ENCODE data around the gene REEP3.

Gene REEP3

DNA sequence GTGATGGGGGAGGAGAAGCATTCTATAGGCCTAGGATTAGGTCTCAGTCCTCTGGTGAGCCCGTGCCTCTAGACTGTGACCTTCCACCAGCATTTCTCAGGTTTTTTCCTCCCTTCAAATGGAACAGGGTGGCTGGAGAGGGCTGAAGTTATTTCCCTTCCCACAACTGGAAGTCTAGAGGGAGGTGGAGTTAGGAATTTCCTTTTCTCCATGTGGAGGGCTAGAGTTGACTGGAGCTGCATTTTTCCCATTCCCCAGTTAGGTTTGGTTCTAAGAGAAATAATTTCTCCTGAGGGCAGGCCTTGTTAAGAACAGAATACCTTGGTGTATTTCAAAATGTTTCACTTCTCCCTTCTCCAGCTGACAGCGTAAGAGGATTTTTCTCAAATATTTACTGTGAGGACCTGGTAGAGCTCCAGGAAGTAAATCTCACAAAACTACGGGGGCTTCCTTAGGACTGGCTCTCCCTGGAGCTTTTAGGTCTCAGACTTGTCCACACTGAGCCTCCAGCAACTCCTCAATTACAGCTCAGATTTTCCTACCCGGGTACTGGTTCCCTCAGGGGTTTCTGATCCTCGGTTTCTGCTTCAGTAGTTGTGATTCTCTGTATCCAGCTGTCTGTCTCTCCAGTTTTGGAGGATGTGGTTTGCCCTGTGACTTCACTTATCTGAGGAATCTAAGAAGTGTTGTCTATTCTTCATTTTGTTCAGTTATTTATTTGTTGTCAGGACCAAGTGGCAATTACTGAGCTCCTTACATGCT, 6.0 kb upstream of the REEP3 start:
- DNase-seq: peak; percentile 95

DNA sequence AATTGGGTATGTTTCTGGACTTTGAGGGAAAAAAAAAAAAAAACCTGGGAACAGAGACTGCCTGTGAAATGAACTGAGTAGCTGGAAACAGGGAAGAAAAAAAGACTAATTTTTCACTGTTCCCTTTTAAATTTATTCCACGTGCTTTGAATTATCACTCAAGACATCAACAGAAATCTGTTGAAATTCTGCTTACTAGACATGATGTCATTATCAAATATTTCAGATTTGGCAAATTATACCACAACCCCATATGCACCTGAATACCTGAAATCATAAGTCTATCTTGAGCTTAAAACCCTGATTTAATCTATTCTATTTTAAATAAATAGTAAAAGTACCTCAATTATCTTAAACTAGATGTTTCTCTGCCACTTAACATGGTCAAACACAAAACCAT, 5.0 kb upstream of the REEP3 start:
- DNase-seq: no peak

DNA sequence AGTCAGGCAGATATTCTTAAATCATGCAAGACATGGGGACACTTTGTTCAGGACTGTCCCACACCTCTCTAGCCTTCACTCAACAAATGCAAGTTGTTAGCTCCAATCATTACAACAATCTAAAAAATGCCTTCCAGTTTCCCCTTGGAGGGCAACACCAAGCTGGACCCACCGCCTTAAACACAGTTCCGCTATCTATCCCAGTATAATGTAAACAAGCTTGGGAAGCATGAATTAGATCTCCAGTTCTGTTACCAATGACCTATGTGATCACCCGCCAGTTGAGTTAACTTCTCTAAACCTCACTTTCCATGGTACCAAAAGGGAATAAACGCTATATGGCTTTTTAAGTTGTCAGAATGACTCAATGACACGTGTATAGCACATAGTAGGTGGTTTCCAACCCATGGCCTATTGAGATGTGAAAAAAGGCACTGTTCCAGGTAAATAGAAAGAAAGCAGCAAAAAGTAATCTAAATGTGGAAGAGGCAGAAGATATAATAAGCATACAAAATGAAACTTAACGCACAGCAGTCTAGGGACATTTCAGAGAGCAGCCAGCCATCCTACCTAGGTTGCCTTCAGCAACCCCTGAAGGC, 2.4 kb upstream of the REEP3 start:
- no peak for DNase-seq

DNA sequence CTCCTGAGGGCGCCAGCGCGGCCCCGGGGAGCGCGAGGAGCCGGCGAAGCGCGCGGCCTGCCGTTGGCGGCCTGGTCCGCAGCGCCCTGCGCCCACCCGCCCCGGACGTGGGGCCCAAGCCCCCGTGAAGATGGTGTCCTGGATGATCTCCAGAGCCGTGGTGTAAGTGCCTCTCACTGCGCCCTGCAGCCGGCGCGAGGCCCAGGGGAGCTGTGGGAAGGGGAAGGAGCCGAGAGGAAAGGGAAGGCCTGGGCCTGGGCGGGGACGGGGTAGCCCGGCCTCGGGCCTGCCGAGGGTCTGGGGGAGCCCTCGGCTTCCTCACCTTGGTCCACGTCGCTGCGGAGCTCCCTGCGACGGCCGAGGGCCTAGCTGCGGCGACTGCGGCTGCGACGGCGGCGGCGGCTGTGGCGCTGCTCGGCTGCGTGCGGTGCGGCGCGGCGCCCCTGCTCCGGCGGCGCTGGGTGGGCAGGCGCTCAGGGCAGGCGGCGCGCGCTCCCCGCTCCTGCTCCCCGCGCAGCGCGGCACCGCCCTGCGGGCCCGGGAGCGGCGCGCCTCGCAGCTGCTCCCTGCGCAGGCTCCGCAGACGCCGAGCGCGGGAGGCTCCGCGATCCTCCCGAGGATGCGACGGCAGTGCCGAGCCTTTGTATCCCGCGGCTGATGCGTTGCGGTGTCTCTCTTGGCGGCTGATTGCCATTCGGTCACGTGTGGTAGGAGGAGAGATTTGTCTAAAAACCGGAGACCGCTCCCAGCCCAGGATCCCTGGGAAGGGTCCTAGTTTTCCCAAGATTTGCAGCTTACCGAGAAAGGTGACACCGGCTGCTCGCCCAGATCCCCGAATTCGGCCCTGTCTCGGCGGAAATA, 445 bp downstream of the REEP3 start:
- DNase-seq: peak; percentile 86

DNA sequence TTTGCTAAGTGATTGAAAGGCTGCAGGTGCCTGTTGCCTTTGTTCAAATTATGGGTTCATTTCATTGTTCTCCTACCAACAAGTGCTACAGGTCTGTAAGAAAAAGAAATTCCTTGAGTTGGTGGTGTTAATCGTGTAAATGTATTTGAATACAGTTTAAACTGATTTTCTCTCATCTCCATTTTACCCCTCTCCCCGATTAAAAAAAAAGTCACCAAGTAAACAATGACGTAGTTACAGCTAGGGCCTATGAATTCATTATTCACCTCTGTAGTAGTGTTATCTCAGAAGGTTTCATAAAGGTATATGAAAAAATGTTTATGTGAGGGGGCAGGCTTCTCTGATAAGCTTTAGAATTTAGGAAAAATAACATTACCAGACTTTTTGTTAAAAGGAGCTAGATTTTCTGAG, 1.1 kb downstream of the REEP3 start:
- DNase-seq: no peak

DNA sequence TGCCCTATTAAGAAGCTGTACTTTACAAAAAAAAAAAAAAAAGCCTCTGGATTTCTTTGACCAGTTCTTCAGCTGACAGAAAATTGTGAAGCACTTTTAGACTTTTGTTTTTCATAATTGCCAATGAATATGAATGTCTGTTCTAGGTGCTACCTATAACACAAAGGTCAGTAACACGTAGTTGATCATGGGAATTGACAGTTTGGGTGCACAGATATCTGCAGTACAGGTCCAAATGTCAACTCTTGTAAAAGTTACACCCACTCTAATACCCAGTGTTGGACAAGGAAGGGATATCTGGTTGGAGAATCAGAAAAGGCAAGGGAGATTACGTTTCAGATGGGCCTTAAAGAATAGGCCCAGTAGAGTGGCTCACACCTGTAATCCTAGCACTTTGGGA, 1.8 kb downstream of the REEP3 start:
- no peak for DNase-seq

DNA sequence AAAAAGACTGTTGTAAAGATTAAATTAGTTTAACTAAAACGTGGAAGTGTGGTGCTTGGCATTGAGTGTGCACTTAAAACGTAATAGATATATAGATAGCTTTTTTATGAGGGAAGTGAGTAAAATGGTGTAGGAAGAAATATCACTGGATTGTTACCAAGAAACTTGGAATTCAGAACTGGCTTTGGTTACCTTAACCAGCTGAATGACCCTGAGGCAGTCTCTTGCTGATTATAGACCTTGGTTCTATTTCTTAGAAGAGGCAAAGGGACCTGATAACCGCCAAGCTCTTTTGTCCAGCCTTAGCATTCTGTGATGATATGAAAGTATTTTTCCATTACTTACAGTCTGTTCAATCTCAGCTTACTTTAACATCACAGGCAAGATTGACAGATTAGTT, 3.8 kb downstream of the REEP3 start:
- DNase-seq: no peak

DNA sequence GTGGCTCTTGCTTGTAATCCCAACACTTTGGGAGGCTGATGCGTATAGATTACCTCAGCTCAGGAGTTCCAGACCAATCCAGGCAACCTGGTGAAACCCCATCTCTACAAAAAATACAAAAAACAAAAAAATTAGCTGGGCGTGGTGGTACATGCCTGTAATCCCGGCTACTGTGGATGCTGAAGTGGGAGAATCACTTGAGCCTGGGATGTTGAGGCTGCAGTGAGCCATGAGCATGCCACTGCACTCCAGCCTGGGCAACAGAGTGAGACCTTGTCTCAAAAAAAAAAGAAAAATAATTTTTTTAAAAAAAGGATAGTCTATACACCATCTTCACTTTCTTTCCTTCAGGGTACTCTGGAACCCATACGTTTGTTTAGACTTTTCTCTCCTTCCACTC, 6.2 kb downstream of the REEP3 start:
- DNase-seq: no peak

DNA sequence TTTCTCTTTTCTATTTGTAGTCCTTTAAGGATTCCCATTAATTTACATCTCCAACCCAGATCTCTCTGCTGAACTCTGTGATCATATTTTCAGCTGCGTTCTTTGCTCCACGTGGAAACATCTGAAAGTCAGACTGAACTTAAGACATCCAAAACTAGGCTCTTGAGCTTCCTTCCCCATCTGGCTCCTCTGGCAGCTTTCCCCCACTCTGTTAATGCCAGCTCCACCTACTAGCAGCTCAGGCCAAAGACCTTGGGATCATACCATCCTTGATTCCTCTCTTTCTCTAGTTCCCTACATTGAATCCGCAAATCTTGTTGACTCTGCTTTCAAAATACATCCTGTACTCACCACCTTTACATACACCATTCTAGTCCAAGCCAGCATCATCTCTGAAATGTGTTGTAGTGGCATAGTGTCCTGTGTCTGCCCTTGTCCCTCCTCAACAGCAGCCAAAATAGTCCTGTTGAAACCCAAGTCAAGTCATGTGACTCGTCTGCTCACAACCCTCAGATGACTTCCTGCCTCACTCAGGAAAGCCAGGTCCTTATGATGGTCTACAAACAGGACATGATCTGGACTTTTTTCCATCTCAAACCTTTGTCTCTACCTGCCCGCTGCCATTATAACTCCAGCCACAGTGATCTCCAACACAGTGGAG, 7.0 kb downstream of the REEP3 start:
- DNase-seq: no peak

DNA sequence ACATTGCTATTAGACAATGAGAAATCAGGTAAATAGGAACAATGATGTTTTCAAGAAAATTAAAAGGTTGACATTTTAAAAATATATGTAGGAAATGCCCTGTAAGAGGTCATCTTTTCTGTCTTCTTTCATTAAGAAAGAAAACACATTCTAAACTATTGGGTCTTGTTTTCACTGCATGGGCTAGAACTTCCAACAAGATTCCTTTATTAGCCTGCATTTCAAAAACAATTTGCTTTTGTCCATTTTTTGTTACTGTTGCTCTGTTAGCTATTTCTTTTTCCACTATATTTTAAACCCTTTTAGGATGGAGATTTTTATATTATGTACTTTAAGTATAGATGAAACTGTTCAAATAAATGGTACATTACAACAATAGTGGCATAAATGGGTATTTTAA, 9.2 kb downstream of the REEP3 start:
- DNase-seq: no peak

DNA sequence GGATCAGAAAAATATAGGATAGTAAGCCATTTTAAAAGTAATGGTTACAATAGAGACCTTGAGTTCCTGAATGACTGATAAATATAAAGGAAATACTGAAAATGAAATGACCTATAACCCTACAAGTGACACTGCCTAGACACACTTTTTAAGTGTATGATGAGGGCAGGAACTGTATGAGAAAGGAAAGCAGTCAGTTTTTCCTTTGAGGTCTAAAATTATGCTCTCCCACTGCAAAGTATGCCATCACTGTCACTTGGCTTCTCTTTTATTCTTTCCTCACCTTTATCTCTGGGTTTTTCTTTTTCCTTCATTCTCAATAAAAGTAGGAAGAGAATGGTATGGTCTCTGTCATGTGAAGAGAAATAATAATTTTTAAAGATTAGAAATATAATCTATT, 13.5 kb downstream of the REEP3 start:
- no peak for DNase-seq

DNA sequence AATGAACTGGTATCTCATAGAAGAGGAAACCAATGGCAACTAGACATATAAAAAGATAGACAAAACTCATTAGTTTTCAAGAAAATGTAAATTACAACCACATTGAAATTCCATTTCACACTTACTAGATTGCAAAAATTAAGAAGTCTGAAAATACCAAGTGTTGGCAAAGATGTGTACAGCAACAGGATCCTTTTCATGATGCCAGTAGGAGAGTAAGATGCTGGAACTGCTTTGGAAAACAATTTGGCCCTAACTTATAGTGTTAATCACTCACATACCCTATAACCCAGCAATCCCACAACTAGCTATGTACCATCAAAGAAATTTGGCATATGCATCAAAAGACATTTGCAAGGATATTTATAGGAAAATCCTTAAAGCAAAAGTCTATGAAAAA, 15.5 kb downstream of the REEP3 start:
- DNase-seq: no peak

DNA sequence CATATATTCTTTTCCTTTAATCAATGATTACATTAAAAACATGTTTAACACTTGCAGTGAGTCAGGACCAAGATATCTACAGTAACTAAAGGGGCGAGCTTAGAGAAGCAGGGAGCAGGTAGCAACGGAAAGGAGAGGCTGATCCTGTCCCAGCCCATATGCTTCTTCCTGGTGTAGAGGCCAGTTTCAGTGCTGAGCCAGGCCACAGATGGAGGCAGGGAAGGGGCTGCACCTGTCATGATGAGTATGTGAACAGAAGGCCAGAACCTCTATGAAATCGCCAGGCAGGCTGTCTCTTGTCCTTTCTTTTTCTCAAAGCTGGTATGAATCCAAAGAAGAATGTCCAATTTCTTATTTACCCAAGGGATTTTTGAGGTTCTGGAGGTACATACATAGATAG, 16.3 kb downstream of the REEP3 start:
- DNase-seq: no peak

DNA sequence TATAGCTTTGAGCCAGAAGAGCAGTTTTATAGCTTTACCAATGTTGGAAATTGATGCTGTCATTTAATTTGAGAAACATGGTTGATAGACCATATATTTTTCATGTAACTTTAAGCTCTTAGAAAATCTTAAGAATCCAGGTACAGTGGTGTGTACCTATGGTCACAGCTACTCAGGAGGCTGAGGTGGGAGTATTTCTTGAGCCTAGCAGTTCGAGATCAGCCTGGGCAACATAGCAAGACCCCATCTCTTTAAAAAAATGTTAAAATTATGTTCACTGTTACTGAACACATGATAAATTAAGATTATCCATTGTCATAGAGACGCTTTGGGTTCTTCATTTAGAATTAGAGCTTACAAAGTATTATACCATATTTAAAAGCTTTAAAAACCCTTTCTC, 18.2 kb downstream of the REEP3 start:
- DNase-seq: no peak

DNA sequence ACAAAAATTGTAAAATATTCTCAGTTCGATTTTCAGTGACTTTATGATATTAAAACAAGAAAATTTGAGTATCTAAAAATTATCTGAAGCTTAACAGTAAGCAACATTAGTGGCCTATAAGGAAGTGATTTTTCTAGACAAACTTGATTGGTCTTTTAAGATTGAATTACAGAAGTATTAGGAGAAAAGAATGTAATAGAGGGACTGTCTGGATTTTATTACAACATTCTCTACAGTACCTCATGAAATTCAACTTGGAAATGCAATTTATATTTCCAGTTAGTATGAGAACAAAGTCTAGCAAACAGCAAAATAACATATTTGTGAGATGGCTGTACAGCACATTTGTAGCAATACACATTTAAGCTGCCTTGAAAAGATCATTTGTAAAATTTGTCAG, 18.8 kb downstream of the REEP3 start:
- DNase-seq: no peak

DNA sequence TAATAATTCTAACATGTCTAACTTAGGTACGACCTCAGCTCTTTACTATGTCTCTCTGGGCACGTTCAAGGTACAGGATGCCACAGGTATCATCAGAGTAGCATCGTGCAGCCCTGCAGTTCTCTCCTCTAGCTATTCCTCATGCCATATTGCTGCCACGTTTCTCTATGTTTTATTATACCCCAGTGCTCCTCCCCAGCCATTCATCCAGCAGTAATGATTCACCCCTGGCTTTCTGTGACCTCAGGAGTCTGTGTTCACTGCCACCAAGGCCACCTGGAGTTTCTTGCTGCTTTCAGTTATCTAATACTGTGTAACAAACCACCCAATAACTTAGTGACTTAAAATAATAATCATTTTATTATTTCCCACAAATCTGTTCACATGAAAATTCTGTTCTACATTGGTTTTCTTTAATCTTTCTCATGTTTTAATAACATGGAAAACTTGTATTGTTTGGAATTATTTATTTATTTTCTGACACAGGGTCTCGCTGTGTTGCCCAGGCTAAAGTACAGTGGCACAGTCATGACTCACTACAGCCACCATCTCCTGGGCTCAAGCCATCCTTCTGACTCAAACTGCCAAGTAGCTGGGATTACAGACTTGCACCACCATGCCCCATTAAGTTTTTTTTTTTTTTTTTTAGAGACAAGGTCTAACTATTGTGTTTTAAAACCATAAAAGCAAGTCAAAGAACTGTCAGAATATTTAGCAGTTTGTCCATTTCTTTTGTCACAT, 21.8 kb downstream of the REEP3 start:
- no peak for DNase-seq

DNA sequence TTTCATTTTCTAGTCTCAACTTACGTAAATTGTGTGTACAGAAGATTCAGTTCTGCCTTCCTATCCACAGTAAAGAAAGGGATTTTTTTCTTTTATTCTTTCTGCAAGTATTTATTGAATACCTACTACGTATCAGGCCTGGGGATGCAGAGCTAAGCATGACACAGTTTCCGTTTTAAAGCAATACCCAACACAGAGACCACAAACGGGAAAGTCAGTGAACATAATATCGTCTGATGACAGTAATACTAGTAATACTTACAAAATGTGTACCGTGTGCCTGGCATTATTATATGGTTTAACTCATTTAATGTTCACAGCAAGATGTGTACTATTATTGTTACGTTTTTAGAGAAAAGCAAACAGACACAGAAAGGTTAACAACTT, 22.4 kb downstream of the REEP3 start:
- no peak for DNase-seq

DNA sequence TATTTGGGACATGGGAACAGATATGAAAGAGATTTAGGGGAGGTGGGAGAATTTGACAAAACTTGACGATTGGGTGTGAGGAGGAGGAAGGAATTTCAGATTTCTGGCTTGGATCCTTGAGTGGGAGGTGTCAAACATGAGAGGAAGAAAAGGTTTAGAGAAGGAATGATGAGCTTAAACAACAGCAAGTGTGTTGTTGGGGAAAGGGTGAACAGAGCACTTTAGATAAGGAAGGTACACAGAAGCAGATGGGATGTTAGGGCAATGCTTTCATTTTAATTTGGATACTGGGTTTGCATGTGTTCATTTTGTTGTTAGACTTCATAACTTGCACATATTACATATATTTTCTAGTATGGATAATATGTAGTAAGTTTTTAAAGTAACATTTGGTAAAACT, 23.2 kb downstream of the REEP3 start:
- no peak for DNase-seq

DNA sequence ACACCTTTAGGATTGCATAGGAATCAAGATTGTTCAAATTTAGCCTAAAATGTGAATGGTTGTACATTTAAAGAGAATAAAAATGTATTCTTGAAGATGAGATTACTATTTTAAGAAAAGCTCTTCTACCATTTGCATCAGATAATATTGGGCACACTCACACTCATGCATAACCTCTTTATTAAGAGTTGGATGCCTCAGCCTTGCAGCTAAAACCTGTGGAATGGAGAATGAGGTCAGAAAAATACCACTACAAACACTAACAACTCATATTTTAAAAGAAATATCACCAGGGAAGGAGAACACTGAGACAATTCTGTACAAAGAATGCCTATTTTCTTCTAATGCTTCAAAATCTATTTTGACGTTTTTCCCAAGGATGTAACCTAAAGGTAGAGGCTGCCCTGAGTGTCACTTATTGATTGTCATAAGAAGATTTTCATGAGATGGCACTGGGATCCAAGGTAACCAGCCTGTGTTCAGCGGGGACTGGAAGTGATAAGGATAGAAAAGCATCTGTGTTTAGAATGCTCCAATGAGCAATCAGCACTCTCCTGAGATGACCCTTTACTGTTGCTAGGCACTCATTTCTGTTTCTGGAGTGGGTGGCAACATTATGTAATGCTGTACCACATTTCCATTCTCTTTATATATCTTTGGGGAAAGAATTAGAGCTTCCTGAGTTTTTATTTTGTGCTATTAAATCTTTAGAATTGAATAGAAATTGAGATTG, 26.6 kb downstream of the REEP3 start:
- no peak for DNase-seq

DNA sequence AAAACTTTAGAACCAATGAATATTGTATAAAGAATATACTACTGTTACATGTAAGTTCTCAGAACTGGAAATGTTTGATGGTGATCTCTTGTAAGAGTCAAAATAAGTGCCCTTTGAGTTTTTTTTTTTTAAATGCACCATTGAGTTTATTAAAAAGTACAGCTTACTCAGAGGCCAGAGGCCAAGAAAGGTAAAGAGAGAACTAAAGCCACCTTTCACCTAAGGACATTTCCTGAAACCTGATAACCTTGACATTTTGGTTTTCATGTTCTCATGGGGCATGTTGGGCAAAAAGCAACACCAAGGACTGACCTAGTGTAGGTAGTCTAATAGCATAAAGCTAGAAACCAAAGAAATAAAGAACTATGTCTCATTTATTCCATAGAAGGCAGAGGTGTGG, 27.7 kb downstream of the REEP3 start:
- DNase-seq: no peak

DNA sequence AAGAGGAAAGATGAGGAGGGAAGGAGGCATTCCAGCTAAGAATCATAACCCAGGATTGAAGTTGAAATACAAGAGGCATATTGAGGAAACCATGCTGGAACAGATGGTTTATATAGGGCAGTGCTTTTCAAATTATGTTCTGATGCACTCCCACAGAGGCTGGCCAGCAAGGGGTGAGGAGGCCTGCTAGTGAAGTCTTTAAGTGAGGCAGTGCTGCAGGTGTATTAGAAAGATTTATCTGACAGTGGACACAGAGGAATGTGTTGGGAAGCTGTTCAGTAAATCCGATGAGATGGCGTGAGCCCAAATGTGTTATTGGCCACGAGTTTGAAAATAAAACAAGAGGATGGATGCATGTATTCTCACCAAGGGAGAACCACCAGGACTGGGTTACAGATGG, 28.6 kb downstream of the REEP3 start:
- no peak for DNase-seq

DNA sequence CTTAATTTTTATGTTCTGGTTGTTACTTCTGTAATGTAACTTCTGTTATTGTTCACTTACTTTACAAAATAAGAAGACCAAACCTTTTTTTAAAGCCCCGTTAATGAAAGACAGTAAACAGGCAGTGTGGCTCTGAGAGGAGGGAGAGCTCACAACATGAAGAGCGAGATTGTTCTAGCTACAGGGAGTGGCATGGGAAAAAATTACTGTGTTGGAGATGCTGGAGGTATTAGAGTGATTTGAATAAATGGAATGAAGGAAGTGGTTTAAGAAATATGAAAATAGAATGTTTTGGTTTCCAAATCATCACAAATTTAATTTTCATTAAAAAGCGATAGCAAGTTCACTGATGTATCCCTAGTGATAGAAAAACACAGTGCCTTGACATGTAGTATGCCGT, 31.8 kb downstream of the REEP3 start:
- DNase-seq: no peak

All from islet precursor cell (in vitro differentiated cells).